ENCODE measurements around the gene MXRA8.
A peak's percentile ranks its signal among the peaks of the same experiment; 100 is the strongest.

MXRA8 gene

DNA sequence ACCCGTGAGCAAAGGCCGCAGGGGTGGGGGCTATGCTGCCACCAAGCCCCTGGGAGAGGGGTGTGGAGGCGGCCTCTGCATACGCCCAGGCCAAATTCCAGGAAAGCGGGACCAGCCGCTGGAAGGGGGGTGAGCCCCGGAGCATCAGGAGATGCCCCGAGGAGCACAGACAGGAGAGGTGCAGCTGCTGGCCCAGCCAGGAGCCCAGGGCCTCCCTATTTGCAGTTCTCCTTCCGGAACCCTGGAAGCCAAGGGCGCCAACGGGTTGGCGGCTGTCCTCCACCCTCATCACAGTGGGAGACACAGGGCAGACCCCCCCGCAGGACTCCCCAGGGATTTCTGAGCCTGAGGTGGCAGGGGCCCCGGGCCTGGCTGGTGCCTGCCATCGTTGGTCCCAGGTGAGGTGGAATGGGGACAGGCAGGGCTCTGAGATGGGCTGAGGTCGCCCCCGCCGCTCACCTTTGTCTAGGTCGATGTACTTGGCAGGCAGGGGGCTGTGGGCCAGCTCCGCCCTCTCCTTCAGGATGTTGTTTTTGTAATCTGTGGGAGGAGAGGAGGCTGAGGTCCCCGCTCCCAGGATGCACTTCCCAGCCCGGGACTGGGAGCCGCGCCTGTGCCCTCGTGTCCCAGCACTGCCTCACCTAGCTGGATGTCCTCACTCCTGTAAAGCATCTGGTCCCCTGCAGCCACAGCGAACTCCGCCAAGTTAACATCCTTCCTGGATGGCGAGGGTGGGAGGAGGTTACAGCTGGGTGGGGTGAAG is 4.8 kb downstream of the MXRA8 start:
- no peak for FAIRE-seq
- DNase-seq (ENCODE audit: extremely low spot score, insufficient read length, low read depth) = no peak

DNA sequence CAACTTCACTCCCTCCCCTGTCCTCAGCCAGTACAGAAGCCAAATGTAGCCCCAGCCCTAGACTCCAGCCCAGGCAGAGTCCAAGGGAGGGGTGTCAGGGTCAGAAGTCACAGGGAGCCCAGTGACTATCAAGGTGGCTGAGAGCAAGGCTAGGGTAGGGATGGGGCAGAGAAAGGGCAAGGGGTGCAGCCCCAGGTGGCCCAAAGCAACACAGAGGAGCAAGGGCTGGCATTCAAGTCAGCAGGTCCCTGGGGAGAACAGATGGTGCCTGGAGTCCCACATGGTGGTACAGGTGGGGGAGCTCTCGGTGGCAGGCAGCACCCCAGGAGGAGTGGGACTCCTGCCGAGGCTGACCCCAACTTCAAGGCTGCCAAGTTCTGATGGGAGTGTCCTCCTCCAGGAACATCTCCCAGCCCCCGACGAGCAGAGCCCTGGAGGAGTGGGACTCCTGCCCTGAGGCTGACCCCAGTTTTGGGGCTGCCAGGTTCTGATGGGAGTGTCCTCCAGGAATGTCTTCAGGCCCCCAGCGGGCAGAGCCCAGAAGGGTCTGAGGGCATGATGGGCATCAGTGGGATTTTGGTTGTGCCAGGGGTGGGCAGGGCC is 5.5 kb downstream of the MXRA8 start:
- FAIRE-seq (peak; percentile 5), DNase-seq (ENCODE audit: extremely low spot score, insufficient read length, low read depth) (no peak)

DNA sequence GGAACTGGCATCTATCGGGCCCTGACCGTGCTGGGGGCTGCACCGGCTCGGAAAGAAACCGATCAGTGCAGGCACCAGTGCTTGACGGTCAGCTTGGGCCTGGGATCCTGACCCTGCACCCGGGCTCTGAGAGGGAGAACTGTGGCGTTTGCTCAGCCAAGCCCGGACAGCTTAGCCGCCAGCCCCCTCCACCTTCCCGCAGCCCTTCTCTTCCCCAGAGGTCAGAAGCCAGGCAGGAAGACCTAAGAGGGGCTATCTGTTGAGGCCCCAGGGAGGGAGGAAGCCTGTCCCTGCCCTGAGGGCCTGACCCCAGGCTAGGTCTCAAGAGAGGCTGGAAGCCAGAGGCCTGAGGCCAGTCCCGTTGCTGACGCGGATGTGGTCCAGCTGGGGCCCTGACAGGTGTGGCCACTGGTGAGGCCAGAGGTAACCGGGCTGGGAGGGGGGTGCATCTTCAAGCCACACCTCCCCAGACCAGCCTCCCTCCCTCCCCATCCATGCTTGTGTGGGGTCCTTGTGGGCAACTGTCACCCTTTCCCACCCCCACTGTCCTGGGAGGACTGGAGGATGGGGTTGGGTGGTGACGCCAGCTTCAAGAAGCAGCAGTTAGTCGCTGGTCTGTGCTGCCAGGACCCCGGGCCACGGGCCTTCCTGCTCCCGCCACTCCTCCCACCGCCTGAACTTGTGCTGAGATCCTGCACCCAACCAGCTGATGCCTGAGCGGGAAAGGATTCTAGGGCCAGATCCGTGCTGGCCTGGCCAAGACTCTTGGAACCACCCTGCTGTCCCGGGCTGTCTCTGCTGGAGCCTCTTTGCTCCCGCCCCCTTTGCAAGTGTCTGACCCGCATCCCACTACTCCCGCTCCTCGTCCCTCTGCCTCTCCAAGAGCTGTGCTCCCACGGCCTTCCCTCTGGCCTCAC is 6.6 kb downstream of the MXRA8 start:
- no peak for DNase-seq (ENCODE audit: extremely low spot score, insufficient read length, low read depth)
- no peak for FAIRE-seq

DNA sequence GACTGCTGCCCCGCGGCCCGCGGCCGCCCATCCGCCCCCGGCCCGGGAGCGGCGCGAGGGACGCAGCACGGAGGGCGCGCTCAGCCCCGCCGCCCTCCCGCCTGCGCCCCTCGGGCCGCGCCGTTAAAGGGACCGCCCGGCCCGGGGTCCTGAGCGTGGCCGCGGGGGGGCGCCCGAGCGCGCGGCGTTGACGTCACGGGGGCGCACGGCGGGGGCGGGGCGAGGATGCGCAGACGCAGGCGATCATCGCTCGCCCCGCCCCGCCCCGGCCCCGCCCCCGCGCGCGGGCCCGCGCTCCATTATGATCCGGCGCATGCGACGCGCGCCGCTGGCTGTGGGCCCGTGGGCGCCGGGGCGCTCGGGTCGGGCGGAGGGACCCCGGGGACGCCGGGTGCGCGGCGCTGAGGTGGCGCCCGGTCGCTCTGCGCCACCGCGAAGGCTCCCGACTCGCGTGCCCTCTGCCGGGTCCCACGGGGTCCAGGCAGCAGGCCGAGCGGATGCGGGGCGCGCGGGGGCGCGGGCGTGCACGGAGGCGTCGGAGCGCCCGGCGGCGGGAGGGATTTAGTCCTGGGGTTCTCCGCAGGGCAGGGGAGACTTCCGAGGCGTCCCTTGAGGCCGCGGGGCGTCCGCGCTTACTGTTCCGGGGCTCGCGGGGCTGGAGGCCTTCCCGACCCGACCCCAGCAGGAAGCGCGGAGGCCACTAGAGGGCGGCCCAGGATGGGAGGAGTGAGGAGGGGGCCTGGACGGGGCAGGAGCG is 8.9 kb downstream of the MXRA8 start, which contains the start of gene DVL1:
Gene DVL1 (minus strand): TSS at position 163 of the 757 bp plus-strand sequence. CDS start 353 bp downstream, outside the sequence.
- peak; percentile 62 for FAIRE-seq
- peak; percentile 88 for DNase-seq (ENCODE audit: extremely low spot score, insufficient read length, low read depth)

DNA sequence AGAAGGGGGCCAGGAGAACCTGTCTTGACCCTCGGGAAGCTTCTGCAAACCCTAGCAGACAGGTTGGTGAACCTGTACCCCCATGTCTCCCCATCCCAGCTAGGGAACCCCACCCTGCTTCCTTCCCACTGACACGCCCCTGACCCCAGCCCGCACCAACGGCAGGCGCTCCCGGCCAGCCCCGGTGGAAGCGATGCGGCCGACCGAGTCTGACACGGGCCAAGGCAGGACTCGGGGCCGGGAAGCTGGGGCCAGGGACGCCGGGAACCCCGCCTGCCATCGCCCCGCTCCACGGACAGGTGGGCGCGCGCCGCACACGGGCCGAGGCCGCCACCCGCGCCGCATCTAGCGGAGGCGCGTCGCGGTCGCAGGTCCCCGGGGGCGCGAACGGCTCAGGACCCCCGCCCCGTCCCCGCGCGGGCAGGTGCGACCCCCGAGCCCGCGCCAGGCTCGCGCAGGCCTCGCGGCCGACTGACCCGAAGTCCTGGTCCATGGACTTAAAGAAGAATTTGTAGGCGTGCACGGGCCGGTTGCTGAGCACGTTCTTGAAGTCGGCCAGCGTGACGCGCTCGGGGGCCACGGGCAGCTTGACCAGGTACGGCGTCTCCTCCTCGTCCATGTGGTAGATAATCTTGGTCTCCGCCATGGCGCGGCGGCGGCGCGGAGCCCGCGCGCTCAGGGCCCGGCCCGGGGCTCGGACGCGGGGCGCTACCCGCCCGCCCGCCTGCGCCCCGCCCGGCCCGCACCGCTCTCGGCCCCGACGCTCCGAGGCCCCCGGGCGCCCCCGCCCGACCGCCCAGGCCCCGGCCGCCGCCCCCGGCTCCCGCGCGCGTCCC is 9.7 kb downstream of the MXRA8 start:
- FAIRE-seq = no peak
- DNase-seq (ENCODE audit: extremely low spot score, insufficient read length, low read depth) = no peak

DNA sequence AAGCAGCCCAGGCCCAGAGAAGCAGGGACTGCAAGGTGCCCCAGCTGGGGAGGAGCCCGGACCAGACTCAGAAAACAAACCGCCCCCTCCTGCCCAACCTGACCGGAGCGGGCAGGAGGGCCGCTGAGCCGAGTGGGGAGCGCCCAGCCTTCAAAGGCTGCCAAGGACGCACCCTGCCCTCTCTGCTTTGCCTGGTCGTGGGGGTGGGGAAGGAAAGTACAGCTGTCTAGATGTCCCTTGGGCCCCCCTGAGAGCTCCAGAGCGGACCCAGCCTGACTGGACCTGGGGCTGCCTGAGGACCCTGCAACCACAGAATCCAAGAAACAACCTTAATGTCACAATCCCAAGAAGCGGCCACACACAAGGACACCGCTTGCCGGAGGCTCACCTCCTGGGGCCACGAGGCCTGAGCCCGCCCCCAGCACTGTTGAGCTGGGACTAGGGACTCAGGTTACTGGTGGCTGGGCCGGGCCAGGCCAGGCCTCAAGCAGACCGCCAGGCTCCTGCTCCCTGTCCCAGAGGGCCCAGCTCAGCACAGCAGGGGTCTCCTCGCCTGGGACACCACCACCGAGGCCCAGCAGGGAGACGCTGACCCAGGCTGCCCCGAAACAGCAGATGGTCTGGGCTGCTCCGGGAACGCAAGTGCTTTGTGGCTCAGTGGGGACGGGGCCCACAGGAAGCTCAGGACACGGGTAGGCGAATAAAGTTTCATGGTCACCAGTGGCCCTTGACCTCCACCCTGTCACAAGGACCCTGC is 10.5 kb downstream of the MXRA8 start:
- FAIRE-seq (no peak), DNase-seq (ENCODE audit: extremely low spot score, insufficient read length, low read depth) (no peak)

DNA sequence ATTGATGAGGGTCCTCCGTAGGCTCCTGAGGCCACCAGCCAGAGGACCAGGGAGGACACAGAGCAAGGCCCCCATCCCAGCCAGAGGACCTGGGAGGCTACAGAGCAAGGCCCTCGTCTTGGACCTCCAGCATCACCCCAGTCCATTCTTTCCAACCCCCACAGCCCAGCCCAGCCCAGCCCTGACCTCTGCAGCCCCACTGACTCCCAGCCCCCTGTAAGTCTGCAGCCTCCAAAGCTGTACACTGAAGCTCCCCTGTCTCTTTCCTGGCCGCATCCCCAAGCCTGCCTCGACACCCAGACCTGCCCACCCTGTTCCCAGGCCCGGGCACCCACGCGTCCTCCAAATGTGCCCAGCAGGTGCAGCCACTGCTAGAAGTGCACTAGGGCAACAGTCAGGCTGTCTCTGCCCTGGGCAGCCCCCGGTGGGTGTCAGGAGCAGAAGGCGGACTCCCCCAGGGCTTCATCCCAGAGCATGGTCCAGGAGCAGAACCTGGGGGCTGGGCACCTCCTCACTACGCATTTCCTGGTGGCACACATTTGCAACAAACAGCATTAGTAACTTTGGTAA is 11.2 kb downstream of the MXRA8 start:
- DNase-seq (ENCODE audit: extremely low spot score, insufficient read length, low read depth) = no peak
- no peak for FAIRE-seq

DNA sequence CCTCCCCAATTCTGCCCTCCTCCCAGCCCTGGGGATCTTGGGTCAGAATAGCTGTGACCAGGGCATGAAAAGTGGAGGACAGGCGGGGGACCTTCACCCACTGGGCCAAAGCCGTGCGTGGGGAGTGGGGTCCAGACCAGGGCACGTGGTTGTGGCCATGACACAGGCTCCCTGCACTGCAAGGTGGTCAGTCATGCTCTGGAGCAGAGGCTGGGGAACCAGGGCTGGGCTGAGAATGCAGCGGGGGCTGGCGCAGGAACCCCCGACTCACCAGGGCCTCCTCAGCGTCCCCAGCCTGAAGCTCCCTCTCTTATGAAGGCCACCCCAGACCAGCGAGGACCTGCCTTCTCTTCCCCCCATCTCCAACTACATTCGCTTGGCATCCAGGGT is 11.9 kb downstream of the MXRA8 start:
- DNase-seq (ENCODE audit: extremely low spot score, insufficient read length, low read depth) (no peak), FAIRE-seq (no peak)

DNA sequence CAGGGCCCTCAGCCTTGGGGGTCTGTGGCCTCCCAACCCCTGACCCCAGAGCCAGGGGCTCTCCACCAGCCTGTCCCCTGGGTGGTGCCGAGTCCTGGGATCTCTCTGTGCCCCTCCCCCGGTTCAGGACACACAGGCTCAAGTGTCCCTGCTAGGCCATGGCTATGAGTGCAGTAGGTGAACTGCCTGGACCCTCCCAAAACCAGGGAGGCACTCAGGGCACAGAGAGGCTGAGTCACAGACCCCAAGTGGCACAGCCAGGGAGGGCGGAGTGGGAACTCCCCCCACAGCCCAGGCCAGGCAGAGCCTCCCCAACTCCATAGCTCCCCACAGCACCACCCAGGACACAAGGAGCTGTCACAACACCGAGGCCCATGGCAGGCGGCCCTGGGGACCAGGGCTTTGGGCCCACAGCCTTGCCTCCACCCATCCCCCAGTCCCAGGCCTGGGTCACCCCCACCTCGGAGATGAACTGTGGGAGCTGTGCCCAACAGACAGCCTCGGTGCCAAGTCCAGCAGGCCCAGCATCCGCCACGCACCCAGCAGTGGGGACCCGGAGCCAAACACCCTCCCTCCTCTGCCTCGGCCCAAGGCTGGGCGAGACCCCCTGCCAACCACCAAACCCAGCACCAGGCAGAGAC is 12.4 kb downstream of the MXRA8 start:
- FAIRE-seq (no peak), DNase-seq (ENCODE audit: extremely low spot score, insufficient read length, low read depth) (no peak)

DNA sequence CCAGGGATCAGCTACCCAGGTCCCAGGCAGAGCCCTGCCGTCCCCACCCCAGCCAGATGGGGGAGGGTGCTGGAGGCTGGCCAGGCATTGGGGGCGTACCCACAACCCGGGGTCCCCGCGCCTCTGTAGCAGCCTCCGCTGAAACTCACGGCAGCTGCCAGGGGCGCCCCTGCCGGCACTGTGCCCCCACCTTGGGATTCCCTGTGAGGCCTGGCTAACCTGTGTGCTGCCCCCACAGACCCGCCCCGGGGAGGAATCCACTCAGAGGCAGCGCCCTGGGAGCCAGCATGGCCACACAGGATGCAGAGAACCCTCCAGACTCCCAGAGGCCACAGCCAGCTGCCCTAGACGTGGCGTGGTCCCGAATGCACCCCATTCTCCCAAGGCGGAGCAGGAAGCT is 13.0 kb downstream of the MXRA8 start:
- FAIRE-seq = no peak
- DNase-seq (ENCODE audit: extremely low spot score, insufficient read length, low read depth) = no peak

DNA sequence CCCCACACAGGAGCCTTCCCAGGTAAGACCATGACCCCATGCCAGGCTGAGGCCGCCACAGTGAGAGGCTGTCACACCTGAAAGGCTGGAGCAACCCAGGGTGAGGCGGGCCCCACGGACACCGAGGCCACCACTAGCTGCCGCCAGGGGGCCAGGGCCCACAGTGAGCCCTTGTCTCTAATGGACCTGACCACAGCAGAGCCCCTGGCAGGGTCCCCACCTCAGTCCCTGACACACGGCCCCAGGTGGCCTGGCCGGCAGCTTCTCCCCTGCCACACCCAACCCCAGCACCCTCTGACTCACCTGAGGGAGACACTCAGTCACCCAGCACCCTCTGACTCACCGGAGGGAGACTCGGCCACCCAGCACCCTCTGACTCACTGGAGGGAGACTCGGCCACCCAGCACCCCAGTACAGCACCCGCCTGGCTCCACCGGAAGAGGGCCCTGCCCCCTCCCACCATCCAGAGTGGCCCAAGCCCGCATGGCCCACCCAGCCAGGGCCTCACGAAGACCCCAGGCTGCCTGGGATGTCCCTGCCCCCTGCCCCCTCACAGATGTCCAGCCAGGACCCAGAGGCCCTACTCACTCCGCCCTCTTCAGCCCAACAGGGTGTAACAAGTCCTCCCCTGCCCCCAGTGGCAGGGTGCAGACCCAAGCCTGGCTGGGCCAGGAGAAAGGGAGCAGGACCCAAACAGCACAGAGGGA is 13.5 kb downstream of the MXRA8 start:
- DNase-seq (ENCODE audit: extremely low spot score, insufficient read length, low read depth) (no peak), FAIRE-seq (no peak)

DNA sequence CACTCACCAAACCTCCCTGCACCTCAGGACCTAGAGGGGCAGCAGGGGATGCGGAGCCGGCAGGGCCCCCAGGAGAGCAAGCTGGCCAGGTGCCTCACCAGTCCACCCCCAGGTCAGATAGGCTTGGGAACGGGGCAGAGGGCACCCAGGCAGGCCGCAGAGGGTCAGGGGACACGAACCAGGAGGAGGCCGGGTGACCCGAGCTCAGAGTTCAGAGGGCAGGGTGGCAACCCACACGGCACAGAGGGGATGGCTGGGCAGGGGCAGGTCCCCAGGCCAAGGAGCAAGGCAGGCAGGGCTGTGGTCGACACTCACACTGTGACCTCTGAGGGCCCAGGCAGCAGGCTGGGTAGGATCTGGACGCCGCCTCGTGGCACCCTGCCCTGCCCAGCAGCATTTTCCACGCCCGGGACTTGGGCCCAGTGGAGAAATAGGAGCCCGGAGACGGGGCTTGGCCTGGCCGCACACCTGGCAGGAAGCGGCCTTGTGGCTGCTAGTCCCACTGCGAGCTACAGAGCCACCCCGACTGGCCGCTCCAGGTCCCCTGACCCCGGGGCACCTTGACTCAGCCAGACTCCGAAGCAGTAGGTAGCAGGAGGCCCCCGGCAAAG is 14.4 kb downstream of the MXRA8 start:
- FAIRE-seq = no peak
- DNase-seq (ENCODE audit: extremely low spot score, insufficient read length, low read depth) = no peak

DNA sequence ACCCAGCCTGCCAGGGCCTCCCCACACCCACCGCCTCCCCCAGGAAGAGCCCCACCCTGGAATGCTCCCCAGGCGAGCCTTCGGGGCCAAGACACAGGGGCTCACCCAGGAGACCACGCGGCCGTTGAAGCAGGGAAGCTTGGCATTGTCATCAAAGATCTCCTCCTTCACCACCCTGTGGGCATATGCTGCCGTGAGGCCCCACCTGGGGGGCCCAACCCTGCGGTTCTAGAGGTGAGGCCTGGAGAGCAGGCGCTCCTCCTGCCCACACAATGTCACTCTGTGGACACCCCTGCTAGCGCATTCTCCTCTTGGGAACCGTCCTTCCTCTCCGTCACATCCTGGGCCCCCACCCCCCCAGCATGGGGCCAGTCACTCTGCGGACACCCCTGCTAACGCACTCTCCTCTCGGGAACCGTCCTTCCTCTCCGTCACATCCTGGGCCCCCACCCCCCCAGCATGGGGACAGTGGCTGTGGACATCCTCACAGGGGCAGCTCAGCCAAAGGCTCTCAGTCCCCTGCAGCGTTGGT is 15.7 kb downstream of the MXRA8 start:
- FAIRE-seq = no peak

DNA sequence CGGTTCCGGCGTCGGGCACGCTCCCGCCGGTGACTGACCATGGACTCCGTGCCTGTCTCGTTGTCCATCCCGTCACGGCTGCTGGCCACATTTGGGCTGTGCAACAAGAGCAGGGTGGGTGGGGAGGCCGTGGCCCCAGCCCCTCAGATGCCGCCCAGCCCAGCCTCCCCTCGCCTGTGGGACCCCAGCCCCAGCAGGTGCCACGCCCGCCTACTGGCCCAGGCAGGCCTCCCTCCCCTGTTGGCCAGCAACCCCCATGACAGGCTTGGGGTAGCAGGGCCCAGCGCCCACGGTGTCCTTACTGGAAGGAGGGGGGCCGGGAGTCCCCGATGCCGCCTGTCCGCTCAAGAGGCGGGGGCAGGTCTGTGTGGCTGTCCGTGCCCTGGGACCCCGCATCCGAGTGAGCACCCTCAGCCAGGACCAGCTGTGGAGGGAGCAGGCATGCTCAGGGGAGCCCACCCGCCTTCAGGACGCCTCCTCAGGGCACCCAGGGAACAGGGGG is 16.2 kb downstream of the MXRA8 start:
- no peak for DNase-seq (ENCODE audit: extremely low spot score, insufficient read length, low read depth)
- no peak for FAIRE-seq

More for the DNA sequence above, 15.7 kb downstream of the MXRA8 start:
- no peak for DNase-seq (ENCODE audit: extremely low spot score, insufficient read length, low read depth)

DNA sequence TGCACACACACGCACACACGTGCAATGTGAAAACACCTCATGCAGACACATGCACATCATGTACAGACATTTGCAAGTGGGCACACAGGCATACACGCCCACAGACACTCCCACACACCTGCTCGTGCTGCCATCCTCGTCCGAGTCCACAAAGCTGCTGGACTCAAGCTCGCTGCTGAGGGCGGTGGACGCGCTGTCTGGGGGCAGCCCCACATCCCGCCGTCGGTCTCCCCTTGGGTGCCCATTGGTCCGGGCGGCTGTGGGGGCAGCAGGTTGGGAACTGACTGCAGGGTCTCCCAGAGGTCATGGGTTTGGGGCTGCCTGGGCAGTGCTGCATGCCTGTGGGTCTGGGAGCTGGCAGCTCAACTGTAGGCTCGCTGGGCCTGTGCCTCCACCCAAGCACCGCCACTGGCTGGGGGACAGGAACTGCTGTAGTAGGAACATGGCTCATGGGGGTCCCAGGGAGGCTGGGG is 16.8 kb downstream of the MXRA8 start:
- no peak for FAIRE-seq
- DNase-seq (ENCODE audit: extremely low spot score, insufficient read length, low read depth) = no peak
